Glomerular endothelial cell (primary cell): ENCODE data around the gene ADAM15. TPM values are rescaled to one million over a fixed set of nuclear protein-coding genes. Genes with fewer than 3 reads are reported as not detected.
A peak's percentile ranks its signal among the peaks of the same experiment; 100 is the strongest.

Experiments used
- DNase-seq: peaks from one replicate; pipeline ENCODE4 v3.0.0-alpha.2; 2011; ENCODE audit warnings: low read depth, low spot score; ENCODE audit errors: extremely low read depth
- total RNA-seq: library from RNA; depleted of rRNA; stranded (reverse); fragments of >200 nt; gene quantifications from 2 replicates; pipeline ENCODE4 v1.2.3, GENCODE V29; 2015

ADAM15 gene
- total RNA-seq, 1 donor from 2014 or later = 405 TPM

GRCh38 chr1:155083865-155084721, 33.0 kb downstream of the ADAM15 start:
- no peak for DNase-seq

- peak; percentile 55 for DNase-seq
Measured at GRCh38 chr1:155084722-155085503, 33.8 kb downstream of the ADAM15 start.

GRCh38 chr1:155085504-155086127, 34.5 kb downstream of the ADAM15 start:
- DNase-seq = no peak

- no peak for DNase-seq
Measured at GRCh38 chr1:155086128-155086741, 35.1 kb downstream of the ADAM15 start.

GRCh38 chr1:155086856-155087535, 35.9 kb downstream of the ADAM15 start:
- no peak for DNase-seq

- DNase-seq = no peak
Measured at GRCh38 chr1:155091071-155092051, 40.2 kb downstream of the ADAM15 start.

GRCh38 chr1:155092131-155092530, 41.0 kb downstream of the ADAM15 start:
- no peak for DNase-seq

GRCh38 chr1:155092641-155093040, 41.5 kb downstream of the ADAM15 start:
- no peak for DNase-seq

- DNase-seq = no peak
Measured at GRCh38 chr1:155093911-155094621, 43.0 kb downstream of the ADAM15 start.

GRCh38 chr1:155094622-155094948, 43.5 kb downstream of the ADAM15 start:
- DNase-seq = no peak

GRCh38 chr1:155099331-155099730, 48.2 kb downstream of the ADAM15 start:
- no peak for DNase-seq

- no peak for DNase-seq
Measured at GRCh38 chr1:155103325-155103724, 52.2 kb downstream of the ADAM15 start.

GRCh38 chr1:155104605-155105534, 53.8 kb downstream of the ADAM15 start:
- no peak for DNase-seq

GRCh38 chr1:155105604-155106011, 54.5 kb downstream of the ADAM15 start:
- DNase-seq = no peak

- DNase-seq = no peak
Measured at GRCh38 chr1:155106862-155107261, 55.7 kb downstream of the ADAM15 start.

- no peak for DNase-seq
Measured at GRCh38 chr1:155107309-155108264, 56.5 kb downstream of the ADAM15 start.

GRCh38 chr1:155108296-155108695, 57.2 kb downstream of the ADAM15 start:
- no peak for DNase-seq
